GM12878 (cell line): ENCODE results near the gene DHX38. TPM values are rescaled to one million over a fixed set of nuclear protein-coding genes. Genes with fewer than 3 reads are reported as not detected.

Experiments used
- ATAC-seq: fragments of 200-7000 bp; cut with Tn5 transposase; 3 replicates; pipeline ENCODE4 v1.9.1; 2020; ENCODE audit warnings: mild to moderate bottlenecking, moderate library complexity
- BruUV-seq: library from RNA; stranded (reverse); fragments of 400-500 nt; replicated peaks from 2 replicates; lab custom pipeline; 2021; lab: Mats Ljungman, UMichigan
- CTCF ChIA-PET: fragments of 300-600 bp; sonication (Branson Sonifier 250); formaldehyde crosslinking; extraction: SDS; loops from one replicate; lab custom pipeline; 2021; ENCODE audit warnings: inconsistent platforms; lab: Yijun Ruan, JAX
- POLR2A ChIA-PET: fragments of 350-600 bp; formaldehyde crosslinking; extraction: SDS; loops from one replicate; lab custom pipeline; 2021; ENCODE audit warnings: inconsistent platforms; lab: Charles Lee
- RAD21 ChIA-PET: fragments of 300-600 bp; sonication (Branson Sonifier 250); formaldehyde crosslinking; loops from one replicate; lab custom pipeline; 2023; ENCODE audit warnings: antibody characterized with exemption; ENCODE audit not compliant: unreplicated experiment; lab: Charles Lee
- SMC1A ChIA-PET: fragments of 300-600 bp; sonication (Branson Sonifier 250); formaldehyde crosslinking; loops from one replicate; lab custom pipeline; 2023; ENCODE audit not compliant: unreplicated experiment, uncharacterized antibody; lab: Charles Lee
- DNase-seq: peaks from one replicate; pipeline ENCODE4 v3.0.0-alpha.2; 2011; ENCODE audit warnings: low read depth, low spot score
- FAIRE-seq: peaks from 3 replicates; lab custom pipeline; 2011; peaks lifted over from hg19 to GRCh38; lab: Jason Lieb, UNC
- H2AFZ ChIP-seq: 2 replicates; pipeline ENCODE4 v1.6.0; 2011; ENCODE audit warnings: low read depth, low read length, control low read depth; ENCODE audit not compliant: control insufficient read depth
- H3K27ac ChIP-seq: 2 replicates; pipeline ENCODE4 v1.5.1; 2011; ENCODE audit warnings: control low read depth; ENCODE audit not compliant: control insufficient read depth, insufficient read depth
- H3K27me3 ChIP-seq, 2 experiments: replicated peaks in 1 of 2; 2 replicates each; pipeline versions ENCODE4 v1.6.0 to v1.6.1; 2011; ENCODE audit warnings: low read length in 1 of 2; ENCODE audit not compliant: control insufficient read depth in 2 of 2, insufficient read depth in 2 of 2
- H3K36me3 ChIP-seq, 2 experiments: 2 replicates each; pipeline ENCODE4 v1.5.1; 2011; ENCODE audit warnings: low read length in 1 of 2; ENCODE audit not compliant: control insufficient read depth in 2 of 2, insufficient read depth in 2 of 2
- H3K4me1 ChIP-seq: 2 replicates; pipeline ENCODE4 v1.6.1; 2011; ENCODE audit warnings: mild to moderate bottlenecking, low read length, moderate library complexity, mixed read lengths; ENCODE audit not compliant: control insufficient read depth, insufficient read depth
- H3K4me2 ChIP-seq: 2 replicates; pipeline ENCODE4 v1.6.0; 2011; ENCODE audit warnings: control low read depth; ENCODE audit not compliant: control insufficient read depth, insufficient read depth
- H3K4me3 ChIP-seq: fragments of 200-600 bp; sonication (generic); 2 replicates; pipeline ENCODE4 v1.5.1; 2016
- H3K79me2 ChIP-seq: 2 replicates; pipeline ENCODE4 v1.6.0; 2011; ENCODE audit warnings: low read length; ENCODE audit not compliant: control insufficient read depth, insufficient read depth
- H3K9ac ChIP-seq: 2 replicates; pipeline ENCODE4 v1.8.0; 2011; ENCODE audit warnings: low read length, control low read depth, mixed read lengths; ENCODE audit not compliant: control insufficient read depth, insufficient read depth
- H3K9me3 ChIP-seq: replicated peaks from 3 replicates; pipeline ENCODE4 v1.5.1; 2011; ENCODE audit warnings: mild to moderate bottlenecking, low read length; ENCODE audit not compliant: control insufficient read depth, insufficient read depth
- H4K20me1 ChIP-seq: 2 replicates; pipeline ENCODE4 v1.6.0; 2011; ENCODE audit not compliant: control insufficient read depth, insufficient read depth
- BMI1 ChIP-seq: fragments of 450-650 bp; IDR thresholded peaks from 2 replicates; pipeline ENCODE4 v1.6.1; 2016; ENCODE audit warnings: mild to moderate bottlenecking, moderate library complexity, borderline replicate concordance
- CHD2 ChIP-seq: IDR thresholded peaks from 2 replicates; pipeline ENCODE4 v1.6.1; 2011; ENCODE audit warnings: low read depth, low read length, improper control_type of control experiment, borderline replicate concordance
- FOXK2 ChIP-seq: fragments of 450-650 bp; IDR thresholded peaks from 2 replicates; pipeline ENCODE4 v1.6.1; 2017; ENCODE audit warnings: mild to moderate bottlenecking, moderate library complexity
- HDAC2 ChIP-seq: fragments of 200-600 bp; sonication (generic); IDR thresholded peaks from 2 replicates; pipeline ENCODE4 v1.6.1; 2017
- MEF2A ChIP-seq: IDR thresholded peaks from 2 replicates; pipeline ENCODE4 v1.6.1; 2011; ENCODE audit warnings: low read depth, mild to moderate bottlenecking, low read length, moderate library complexity; ENCODE audit not compliant: insufficient read depth
- MTA2 ChIP-seq: fragments of 450-650 bp; IDR thresholded peaks from 2 replicates; pipeline ENCODE4 v1.6.1; 2016; ENCODE audit warnings: low read depth, mild to moderate bottlenecking, moderate library complexity
- MYB ChIP-seq: fragments of 150-350 bp; IDR thresholded peaks from 2 replicates; pipeline ENCODE4 v1.6.1; 2014; ENCODE audit warnings: mild to moderate bottlenecking, low read depth, low read length, borderline replicate concordance
- PAX5 ChIP-seq: IDR thresholded peaks from 2 replicates; pipeline ENCODE4 v1.6.1; 2011; ENCODE audit warnings: low read depth, low read length, borderline replicate concordance
- POLR2AphosphoS2 ChIP-seq: IDR thresholded peaks from 2 replicates; pipeline ENCODE4 v1.6.1; 2011; ENCODE audit warnings: low read depth, mild to moderate bottlenecking, low read length, improper control_type of control experiment, moderate library complexity
- RAD51 ChIP-seq: fragments of 450-650 bp; IDR thresholded peaks from 2 replicates; pipeline ENCODE4 v1.6.1; 2016; ENCODE audit warnings: moderate library complexity, mild to moderate bottlenecking, inconsistent platforms
- RCOR1 ChIP-seq: conservative IDR thresholded peaks from 2 replicates; pipeline ENCODE4 v1.6.1; 2012; ENCODE audit warnings: low read depth, low read length, improper control_type of control experiment
- SPI1 ChIP-seq: IDR thresholded peaks from 2 replicates; pipeline ENCODE4 v1.6.1; 2011; ENCODE audit warnings: low read depth, mild to moderate bottlenecking, low read length, moderate library complexity, borderline replicate concordance; ENCODE audit not compliant: insufficient read depth
- SRF ChIP-seq, 2 experiments: IDR thresholded peaks; 2 replicates each; pipeline ENCODE4 v1.6.1; 2011; ENCODE audit warnings: low read depth in 2 of 2, low read length in 2 of 2, mild to moderate bottlenecking in 1 of 2, moderate library complexity in 1 of 2
- SUPT20H ChIP-seq: IDR thresholded peaks from 2 replicates; pipeline ENCODE4 v1.6.1; 2011; ENCODE audit warnings: low read depth, mild to moderate bottlenecking, low read length, moderate library complexity, borderline replicate concordance; ENCODE audit not compliant: control insufficient read depth
- TAF1 ChIP-seq: IDR thresholded peaks from 2 replicates; pipeline ENCODE4 v1.6.1; 2011; ENCODE audit warnings: mild to moderate bottlenecking, low read depth, low read length, borderline replicate concordance
- YY1 ChIP-seq: IDR thresholded peaks from 2 replicates; pipeline ENCODE4 v1.6.1; 2011; ENCODE audit warnings: low read depth, mild to moderate bottlenecking, low read length
- ZBED1 ChIP-seq: IDR thresholded peaks from 2 replicates; pipeline ENCODE4 v1.6.1; 2016; ENCODE audit warnings: borderline replicate concordance
- ZNF217 ChIP-seq: fragments of 450-650 bp; IDR thresholded peaks from 2 replicates; pipeline ENCODE4 v1.6.1; 2017; ENCODE audit warnings: antibody characterized with exemption, mild to moderate bottlenecking
- WGBS: methylation state at CpG from one replicate; pipeline ENCODE4 v1.1.6; 2016; ENCODE audit warnings: low lambda C conversion rate; ENCODE audit not compliant: insufficient replicate concordance, insufficient coverage; ENCODE audit errors: missing lambda C conversion rate; 5-methylcytosine and 5-hydroxymethylcytosine counted together
- in situ Hi-C: fragments of 300-500 bp; cut with MboI; formaldehyde crosslinking; loops from 9 replicates; pipeline ENCODE4 v1.14.3; 2018; ENCODE audit warnings: mixed read lengths
- intact Hi-C: fragments of 100-400 bp; cut with micrococcal nuclease; formaldehyde crosslinking; loops from one replicate; pipeline ENCODE4 v1.14.2; 2022; ENCODE audit not compliant: unreplicated experiment
- polyA plus RNA-seq, 11 experiments: library from polyadenylated mRNA; depleted of rRNA in 4 of 11; unstranded in 6 of 11; stranded (reverse) in 5 of 11; fragments of >200 nt; fragmentation: Nextera tagmentation in 4 of 11; fragmentation: Illumina TruSeq in 1 of 11; extraction: Ambion mirVana in 4 of 11; extraction: Trizol in 1 of 11; gene quantifications; 1 replicate in 1 of 11; 2 replicates in 10 of 11; pipeline versions ENCODE4 v1.2.1 to v1.2.3, GENCODE V29; 2011 to 2016; ENCODE audit warnings: inconsistent platforms in 2 of 11, missing spikeins in 2 of 11, low read depth in 1 of 11
- total RNA-seq, 4 experiments: library from RNA; depleted of rRNA in 3 of 4; stranded (reverse); fragments of >200 nt in 3 of 4; fragmentation: Illumina TruSeq in 1 of 4; extraction: Trizol in 1 of 4; gene quantifications; 2 replicates each; pipeline versions ENCODE4 v1.2.1 to v1.2.3, GENCODE V29; 2013 to 2021
- TF ChIP-seq, protein P1 (sequence below), 3 experiments: IDR thresholded peaks in 2 of 3; conservative IDR thresholded peaks in 1 of 3; 2 replicates each; pipeline ENCODE4 v1.5.1; 2011; ENCODE audit warnings: low read depth in 3 of 3, low read length in 3 of 3, mild to moderate bottlenecking in 3 of 3, control low read depth in 2 of 3, moderate library complexity in 2 of 3, inconsistent platforms in 1 of 3, mixed read lengths in 1 of 3; ENCODE audit not compliant: control insufficient read depth in 2 of 3, insufficient read depth in 1 of 3; ENCODE audit errors: extremely low read depth in 1 of 3

Gene DHX38
- total and polyA plus RNA-seq, 10 of the 15 experiments (the other 5 are each of a cell fraction or from before 2014, with no cell fraction given), result 2.1 to 67.8 (median 43.2) TPM

DNA sequence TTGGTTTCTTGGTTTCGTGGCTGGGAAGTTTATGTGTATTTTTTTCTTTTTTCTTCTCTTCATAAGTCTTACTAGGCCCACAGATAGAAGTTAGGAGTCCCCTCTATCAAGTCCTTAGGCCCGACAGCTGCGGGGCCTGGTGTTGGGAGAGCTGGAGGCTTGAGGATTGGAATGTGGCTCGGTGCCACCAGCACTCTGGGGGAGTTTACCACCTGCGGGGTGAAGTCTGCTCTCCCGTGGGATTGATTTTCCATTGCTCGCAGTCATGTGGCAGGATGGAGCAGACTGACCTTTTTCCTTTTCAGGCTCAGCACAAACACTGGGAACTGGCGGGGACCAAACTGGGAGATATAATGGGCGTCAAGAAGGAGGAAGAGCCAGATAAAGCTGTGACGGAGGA, 7.5 kb downstream of the DHX38 start (continued):
- no peak for TF ChIP-seq PAX5
- TF ChIP-seq MEF2A, result no peak

DNA sequence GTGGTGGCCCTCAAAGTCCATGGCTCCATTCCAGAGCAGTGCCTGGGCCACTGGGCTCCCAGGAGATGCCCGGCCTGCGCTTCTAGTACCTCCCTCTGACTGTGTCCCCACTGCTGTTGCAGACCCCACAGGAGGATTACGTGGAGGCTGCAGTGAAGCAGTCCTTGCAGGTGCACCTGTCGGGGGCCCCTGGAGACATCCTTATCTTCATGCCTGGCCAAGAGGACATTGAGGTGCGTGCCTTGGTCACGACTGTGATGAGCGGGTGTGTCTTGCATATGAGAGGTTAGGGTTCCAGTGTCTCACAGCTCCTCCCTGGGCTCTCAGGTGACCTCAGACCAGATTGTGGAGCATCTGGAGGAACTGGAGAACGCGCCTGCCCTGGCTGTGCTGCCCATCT, 11.3 kb downstream of the DHX38 start:
- BruUV-seq, result no TSS peak
- 96% methylated on average over 9 of the region's 9 CpGs for WGBS
- intact Hi-C loops (no loop called here), in situ Hi-C loops (no loop called here)
- POLR2A ChIA-PET, result no interaction called here
- Histone ChIP-seq H3K27me3 (no peaks in the 10 kb centered on the region), H3K9me3 (no peaks in the 10 kb centered on the region), H3K79me2 (no peaks in the 10 kb centered on the region), H2AFZ (no peak overlapping the region), H3K4me1 (no peaks in the 10 kb centered on the region), H3K27ac (no peak overlapping the region), H3K4me3 (no peak overlapping the region), H3K9ac (no peak overlapping the region), H3K36me3 (peaks cover 58% of the 10 kb centered on the region in 2 experiments), H4K20me1 (no peaks in the 10 kb centered on the region), H3K4me2 (no peak overlapping the region)
- SMC1A ChIA-PET, result no interaction called here
- CTCF ChIA-PET, result no interaction called here
- RAD21 ChIA-PET, result no interaction called here
- no peak for FAIRE-seq
- DNase-seq, result no peak
- no peak for TF ChIP-seq SPI1
- no peak for TF ChIP-seq FOXK2
- no peak for TF ChIP-seq SUPT20H
- no peak for TF ChIP-seq HDAC2
- no peak for TF ChIP-seq CHD2
- no peak for TF ChIP-seq MYB
- TF ChIP-seq MEF2A, result no peak
- TF ChIP-seq, protein P1, sequence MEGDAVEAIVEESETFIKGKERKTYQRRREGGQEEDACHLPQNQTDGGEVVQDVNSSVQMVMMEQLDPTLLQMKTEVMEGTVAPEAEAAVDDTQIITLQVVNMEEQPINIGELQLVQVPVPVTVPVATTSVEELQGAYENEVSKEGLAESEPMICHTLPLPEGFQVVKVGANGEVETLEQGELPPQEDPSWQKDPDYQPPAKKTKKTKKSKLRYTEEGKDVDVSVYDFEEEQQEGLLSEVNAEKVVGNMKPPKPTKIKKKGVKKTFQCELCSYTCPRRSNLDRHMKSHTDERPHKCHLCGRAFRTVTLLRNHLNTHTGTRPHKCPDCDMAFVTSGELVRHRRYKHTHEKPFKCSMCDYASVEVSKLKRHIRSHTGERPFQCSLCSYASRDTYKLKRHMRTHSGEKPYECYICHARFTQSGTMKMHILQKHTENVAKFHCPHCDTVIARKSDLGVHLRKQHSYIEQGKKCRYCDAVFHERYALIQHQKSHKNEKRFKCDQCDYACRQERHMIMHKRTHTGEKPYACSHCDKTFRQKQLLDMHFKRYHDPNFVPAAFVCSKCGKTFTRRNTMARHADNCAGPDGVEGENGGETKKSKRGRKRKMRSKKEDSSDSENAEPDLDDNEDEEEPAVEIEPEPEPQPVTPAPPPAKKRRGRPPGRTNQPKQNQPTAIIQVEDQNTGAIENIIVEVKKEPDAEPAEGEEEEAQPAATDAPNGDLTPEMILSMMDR (IDR thresholded peaks at IDR 0.05 in 2 of 3, conservative IDR thresholded peaks at IDR 0.05 in 1 of 3; ENCODE audit: control insufficient read depth in 2 of 3, extremely low read depth in 1 of 3, insufficient read depth in 1 of 3, low read depth in 3 of 3, low read length in 3 of 3), result no peak
- no peak for TF ChIP-seq YY1
- TF ChIP-seq MTA2, result no peak
- no peak for TF ChIP-seq RAD51
- no peak for TF ChIP-seq BMI1
- TF ChIP-seq SRF (IDR thresholded peaks at IDR 0.05; ENCODE audit: low read depth in 2 of 2, low read length in 2 of 2), result no peak
- TF ChIP-seq TAF1, result no peak
- TF ChIP-seq ZNF217, result no peak
- TF ChIP-seq ZBED1, result no peak
- TF ChIP-seq POLR2AphosphoS2, result no peak
- TF ChIP-seq RCOR1, result no peak
- no peak for ATAC-seq
